Peyer's patch (tissue), 4 donors: ENCODE results near the gene TXLNG.
A peak's percentile ranks its signal among the peaks of the same experiment; 100 is the strongest.

ENCODE experiments used
- CTCF ChIP-seq, 6 experiments: fragments of 450-650 bp in 4 of 6; fragments of 200-600 bp in 2 of 6; sonication (generic) in 1 of 6; IDR thresholded peaks; one replicate each; pipeline ENCODE4 v1.5.1; 2017 to 2019; ENCODE audit warnings: antibody characterized with exemption in 6 of 6, mild to moderate bottlenecking in 3 of 6, moderate library complexity in 1 of 6
- POLR2A ChIP-seq, 2 donors: fragments of 450-650 bp; IDR thresholded peaks; one replicate each; pipeline ENCODE4 v1.5.1; 2017; ENCODE audit warnings: antibody characterized with exemption in 2 of 2, mild to moderate bottlenecking in 2 of 2, moderate library complexity in 2 of 2

- TF ChIP-seq POLR2A (IDR thresholded peaks at IDR 0.05) (no peak), CTCF (IDR thresholded peaks at IDR 0.05) (peak in 4 of 6 experiments; percentile 13 to 35 (median 32))
Measured at GRCh38 chrX:16836371-16836770, 50.1 kb downstream of the TXLNG start.
